Peyer's patch (tissue), 4 donors: ENCODE results near the gene RLN3. TPM values are rescaled to one million over a fixed set of nuclear protein-coding genes. Genes with fewer than 3 reads are reported as not detected.

Source experiments
- DNase-seq, 3 donors: peaks; one replicate each; pipeline ENCODE4 v3.0.0-alpha.2; 2017 to 2019
- H3K27ac ChIP-seq, 4 donors: fragments of 200-600 bp; sonication (generic); one replicate each; pipeline ENCODE4 v1.5.1; 2016 to 2019
- H3K27me3 ChIP-seq, 2 donors: fragments of 200-600 bp; sonication (generic); one replicate each; pipeline ENCODE4 v1.5.1; 2019
- H3K36me3 ChIP-seq, 3 donors: fragments of 200-600 bp; sonication (generic); one replicate each; pipeline ENCODE4 v1.5.1; 2016 to 2019
- H3K4me1 ChIP-seq, 4 donors: fragments of 200-600 bp; sonication (generic); one replicate each; pipeline ENCODE4 v1.5.1; 2016 to 2019
- H3K4me3 ChIP-seq, 4 donors: fragments of 200-600 bp; sonication (generic); 1 replicate in 3 of 4; 2 replicates in 1 of 4; pipeline ENCODE4 v1.5.1; 2016 to 2019; ENCODE audit warnings: mild to moderate bottlenecking in 1 of 4
- H3K9me3 ChIP-seq, 4 donors: fragments of 200-600 bp; sonication (generic); one replicate each; pipeline ENCODE4 v1.5.1; 2016 to 2019; ENCODE audit warnings: mild to moderate bottlenecking in 1 of 4
- CTCF ChIP-seq, 6 experiments: fragments of 450-650 bp in 4 of 6; fragments of 200-600 bp in 2 of 6; sonication (generic) in 1 of 6; IDR thresholded peaks; one replicate each; pipeline ENCODE4 v1.5.1; 2017 to 2019; ENCODE audit warnings: antibody characterized with exemption in 6 of 6, mild to moderate bottlenecking in 3 of 6, moderate library complexity in 1 of 6
- POLR2A ChIP-seq, 2 donors: fragments of 450-650 bp; IDR thresholded peaks; one replicate each; pipeline ENCODE4 v1.5.1; 2017; ENCODE audit warnings: antibody characterized with exemption in 2 of 2, mild to moderate bottlenecking in 2 of 2, moderate library complexity in 2 of 2
- total RNA-seq, 4 donors: library from RNA; depleted of rRNA; stranded (reverse); fragments of >200 nt; gene quantifications; one replicate each; pipeline ENCODE4 v1.1.0, GENCODE V29; 2016

The RLN3 gene
- total RNA-seq, 4 donors from 2014 or later: not detected

DNA sequence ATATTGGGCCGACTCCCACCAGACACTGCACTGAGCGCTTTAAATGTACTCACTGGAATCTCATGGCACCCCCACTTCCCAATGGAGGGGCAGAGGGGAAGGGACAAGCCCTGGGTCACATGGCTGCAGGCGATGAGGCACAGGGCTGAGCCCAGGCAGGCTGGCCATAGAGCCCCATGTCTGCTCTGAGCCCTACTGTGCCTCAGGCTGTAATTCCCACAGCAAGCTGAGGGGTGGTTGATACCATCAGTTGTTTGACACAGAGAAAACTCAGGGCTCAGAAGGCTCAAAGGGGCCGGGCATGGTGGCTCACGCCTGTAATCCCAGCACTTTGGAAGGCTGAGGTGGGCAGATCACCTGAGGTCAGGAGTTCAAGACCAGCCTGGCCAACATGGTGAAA lies 46.9 kb upstream of the RLN3 start:
- peaks cover 0 to 49% (median 18%) of the 10 kb centered on the region in 4 donors for H3K4me1 ChIP-seq
- TF ChIP-seq CTCF (IDR thresholded peaks at IDR 0.05): no peak
- no peak for TF ChIP-seq POLR2A (IDR thresholded peaks at IDR 0.05)
- H3K4me3 ChIP-seq: no peak overlapping the region
- H3K27ac ChIP-seq: peak overlapping the region in 2 of 4 donors; percentile 14 to 96
- no peaks in the 10 kb centered on the region for H3K9me3 ChIP-seq
- H3K36me3 ChIP-seq: peaks cover 0 to 25% (median 0%) of the 10 kb centered on the region in 3 donors
- DNase-seq: no peak
- no peaks in the 10 kb centered on the region for H3K27me3 ChIP-seq

DNA sequence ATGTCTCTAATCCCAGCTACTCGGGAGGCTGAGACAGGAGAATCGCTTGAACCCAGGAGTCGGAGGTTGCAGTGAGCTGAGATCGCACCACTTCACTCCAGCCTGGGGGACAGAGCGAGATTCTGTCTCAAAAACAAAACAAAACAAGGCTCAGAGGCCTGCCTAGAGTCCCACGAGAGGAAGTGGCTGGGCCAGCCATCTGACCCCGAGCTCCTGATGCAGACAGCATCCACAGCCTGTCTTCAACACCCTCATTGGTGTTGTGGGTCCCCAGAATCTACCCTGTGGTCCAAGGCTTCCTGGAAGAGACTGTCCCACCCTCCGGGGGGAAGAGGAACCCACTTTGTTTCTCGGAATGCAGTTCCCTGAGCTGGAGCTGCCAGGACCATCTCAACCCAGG lies 46.5 kb upstream of the RLN3 start:
- Histone ChIP-seq H3K9me3 (no peaks in the 10 kb centered on the region), H3K4me3 (no peak overlapping the region), H3K27ac (peak overlapping the region in 2 of 4 donors; percentile 14 to 96), H3K4me1 (peaks cover 0 to 51% (median 21%) of the 10 kb centered on the region in 4 donors), H3K36me3 (peaks cover 0 to 20% (median 0%) of the 10 kb centered on the region in 3 donors), H3K27me3 (no peaks in the 10 kb centered on the region)
- peak in 2 of 3 donors; percentile 59 to 70 for DNase-seq
- no peak for TF ChIP-seq POLR2A (IDR thresholded peaks at IDR 0.05)

DNA sequence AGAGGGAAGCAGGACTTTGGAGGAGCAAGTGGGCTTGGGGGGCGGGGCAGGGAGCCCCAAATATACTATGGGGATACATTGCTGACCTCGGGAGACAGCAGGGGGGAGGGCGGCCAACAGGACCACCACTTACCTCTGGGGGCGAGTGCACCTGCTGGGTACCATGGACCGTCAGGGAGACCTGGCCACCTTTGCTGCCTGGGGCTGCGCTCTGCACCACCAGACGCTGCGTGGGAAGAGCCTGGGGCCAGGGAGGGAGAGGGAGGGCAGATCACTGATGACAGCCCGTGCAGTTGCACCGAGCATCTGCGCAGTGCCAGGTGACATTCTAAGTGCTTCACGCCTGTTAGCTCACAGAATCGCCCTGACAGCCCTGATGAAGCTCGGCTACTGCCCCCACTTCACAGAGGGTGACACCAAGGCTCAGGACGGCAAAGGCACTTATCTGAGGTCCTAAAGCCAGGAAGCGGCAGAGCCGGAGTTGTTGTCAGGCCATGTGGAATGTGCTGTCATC lies 45.9 kb upstream of the RLN3 start:
- Histone ChIP-seq H3K4me3 (no peak overlapping the region), H3K4me1 (peaks cover 0 to 57% (median 26%) of the 10 kb centered on the region in 4 donors), H3K27me3 (no peaks in the 10 kb centered on the region), H3K9me3 (no peaks in the 10 kb centered on the region), H3K36me3 (peaks cover 0 to 20% (median 0%) of the 10 kb centered on the region in 3 donors), H3K27ac (peak overlapping the region in 2 of 4 donors; percentile 14 to 96)
- TF ChIP-seq CTCF (IDR thresholded peaks at IDR 0.05): no peak
- TF ChIP-seq POLR2A (IDR thresholded peaks at IDR 0.05): no peak
- DNase-seq: no peak

DNA sequence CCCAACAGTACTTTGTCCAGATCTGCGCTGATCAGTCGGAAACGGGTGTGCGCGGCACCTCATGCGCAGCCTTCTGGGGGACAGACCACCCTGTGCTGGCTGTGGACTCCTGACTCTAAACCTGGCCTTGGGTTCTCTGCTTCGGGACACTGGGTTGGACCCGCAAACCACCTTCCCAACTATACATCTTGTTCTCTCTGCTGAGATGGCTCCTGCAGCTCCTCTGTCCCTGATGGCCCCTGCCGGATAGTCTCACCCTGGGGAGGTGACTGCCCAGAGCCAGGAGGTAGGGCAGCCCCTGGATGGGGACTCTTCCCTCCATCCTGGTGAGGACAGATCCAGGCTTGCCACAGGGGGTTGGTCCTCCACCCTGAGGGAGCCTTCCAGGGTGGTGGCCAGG lies 45.2 kb upstream of the RLN3 start:
- no peak for DNase-seq
- H3K4me1 ChIP-seq: peaks cover 0 to 65% (median 33%) of the 10 kb centered on the region in 4 donors
- no peaks in the 10 kb centered on the region for H3K9me3 ChIP-seq
- no peaks in the 10 kb centered on the region for H3K27me3 ChIP-seq
- peaks cover 0 to 20% (median 0%) of the 10 kb centered on the region in 3 donors for H3K36me3 ChIP-seq
- no peak overlapping the region for H3K4me3 ChIP-seq
- H3K27ac ChIP-seq: peak overlapping the region in 3 of 4 donors; percentile 63 to 96 (median 96)
- TF ChIP-seq CTCF (IDR thresholded peaks at IDR 0.05) (no peak), POLR2A (IDR thresholded peaks at IDR 0.05) (no peak)

- peaks cover 0 to 70% (median 35%) of the 10 kb centered on the region in 4 donors for H3K4me1 ChIP-seq
- no peaks in the 10 kb centered on the region for H3K9me3 ChIP-seq
- peaks cover 0 to 20% (median 0%) of the 10 kb centered on the region in 3 donors for H3K36me3 ChIP-seq
- DNase-seq: peak in 2 of 3 donors; percentile 84 to 88
- no peak overlapping the region for H3K4me3 ChIP-seq
- peak overlapping the region in 3 of 4 donors; percentile 63 to 96 (median 96) for H3K27ac ChIP-seq
- TF ChIP-seq POLR2A (IDR thresholded peaks at IDR 0.05) (no peak), CTCF (IDR thresholded peaks at IDR 0.05) (no peak)
- no peaks in the 10 kb centered on the region for H3K27me3 ChIP-seq
Observed at GRCh38 chr19:13983213-13983889, 44.6 kb upstream of the RLN3 start.

DNA sequence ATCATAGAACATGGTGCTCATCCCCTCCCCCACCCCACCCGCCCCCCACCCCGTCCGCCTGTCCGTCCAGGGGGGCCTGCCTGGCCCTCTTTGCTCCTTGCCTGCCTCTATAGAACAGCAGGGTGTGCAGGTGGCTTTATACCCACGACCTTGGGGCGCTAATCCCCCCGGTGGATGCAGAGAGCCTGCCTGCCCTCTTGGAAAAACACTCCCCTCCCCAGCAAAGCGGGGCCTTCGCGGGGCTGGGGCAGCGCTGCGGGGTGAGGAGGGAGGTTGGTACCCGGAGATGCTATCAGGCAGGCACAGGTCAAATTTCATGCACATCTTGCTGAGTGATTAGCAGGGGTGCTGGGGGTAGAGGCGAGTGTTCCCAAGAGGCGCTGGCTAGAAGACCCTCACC lies 43.8 kb upstream of the RLN3 start:
- H3K9me3 ChIP-seq: no peaks in the 10 kb centered on the region
- peaks cover 0 to 69% (median 33%) of the 10 kb centered on the region in 4 donors for H3K4me1 ChIP-seq
- DNase-seq: no peak
- TF ChIP-seq CTCF (IDR thresholded peaks at IDR 0.05) (no peak), POLR2A (IDR thresholded peaks at IDR 0.05) (no peak)
- no peaks in the 10 kb centered on the region for H3K27me3 ChIP-seq
- peak overlapping the region in 2 of 4 donors; percentile 96 for H3K27ac ChIP-seq
- peaks cover 0 to 20% (median 0%) of the 10 kb centered on the region in 3 donors for H3K36me3 ChIP-seq
- no peak overlapping the region for H3K4me3 ChIP-seq
